HAP-1 (cell line): ENCODE results near the gene SEMA3C.

Experiments
- DNase-seq, 2 experiments: peaks; one replicate each; pipeline ENCODE4 v3.0.0-alpha.2; 2016 to 2020; ENCODE audit warnings: low spot score in 2 of 2
- H3K27me3 ChIP-seq: fragments of 250-450 bp; sonication (Bioruptor Pico); 2 replicates; pipeline ENCODE4 v1.5.1; 2020; ENCODE audit warnings: low read depth, mild to moderate bottlenecking, moderate library complexity
- H3K36me3 ChIP-seq: fragments of 250-450 bp; sonication (Bioruptor Pico); replicated peaks from 2 replicates; pipeline ENCODE4 v1.5.1; 2020; ENCODE audit warnings: mild to moderate bottlenecking
- H3K4me1 ChIP-seq: fragments of 250-450 bp; sonication (Bioruptor Pico); 2 replicates; pipeline ENCODE4 v1.5.1; 2020; ENCODE audit warnings: mild to moderate bottlenecking
- H3K4me3 ChIP-seq: fragments of 250-450 bp; sonication (Bioruptor Pico); 2 replicates; pipeline ENCODE4 v1.5.1; 2020; ENCODE audit warnings: mild to moderate bottlenecking, moderate library complexity
- H3K9me3 ChIP-seq: fragments of 250-450 bp; sonication (Bioruptor Pico); 2 replicates; pipeline ENCODE4 v1.5.1; 2020; ENCODE audit warnings: mild to moderate bottlenecking, moderate library complexity
- in situ Hi-C: fragments of 300-500 bp; cut with MboI; formaldehyde crosslinking; loops from 3 replicates; pipeline ENCODE4 v1.14.3; 2020; ENCODE audit warnings: low sequenced_read_pairs, inconsistent platforms, mixed read lengths

The SEMA3C gene

DNA sequence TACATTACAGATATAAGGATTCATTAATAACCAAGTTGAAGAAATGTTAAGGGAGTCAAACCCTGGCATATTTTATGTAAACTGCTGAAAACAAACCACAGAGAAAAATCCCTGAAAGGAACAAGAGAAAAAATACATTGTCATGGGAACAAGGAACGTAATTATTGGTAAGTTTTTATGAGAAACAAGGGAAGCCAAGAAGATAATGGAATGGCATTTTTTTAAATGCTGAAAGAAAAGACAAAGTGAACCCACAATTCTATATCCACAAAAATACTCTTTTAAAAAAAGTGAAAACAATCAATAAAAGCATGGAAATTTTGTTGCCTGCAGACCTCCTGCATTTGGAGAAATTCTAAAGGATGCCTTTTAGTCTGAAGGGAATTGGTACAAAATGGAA, 144.0 kb downstream of the SEMA3C start:
- Histone ChIP-seq H3K36me3 (no peaks in the 10 kb centered on the region), H3K4me1 (peaks cover 27% of the 10 kb centered on the region), H3K9me3 (no peaks in the 10 kb centered on the region), H3K27me3 (no peaks in the 10 kb centered on the region), H3K4me3 (no peak overlapping the region)
- DNase-seq = peak in 1 of 2 experiments; percentile 76
- in situ Hi-C loops = no loop called here

DNA sequence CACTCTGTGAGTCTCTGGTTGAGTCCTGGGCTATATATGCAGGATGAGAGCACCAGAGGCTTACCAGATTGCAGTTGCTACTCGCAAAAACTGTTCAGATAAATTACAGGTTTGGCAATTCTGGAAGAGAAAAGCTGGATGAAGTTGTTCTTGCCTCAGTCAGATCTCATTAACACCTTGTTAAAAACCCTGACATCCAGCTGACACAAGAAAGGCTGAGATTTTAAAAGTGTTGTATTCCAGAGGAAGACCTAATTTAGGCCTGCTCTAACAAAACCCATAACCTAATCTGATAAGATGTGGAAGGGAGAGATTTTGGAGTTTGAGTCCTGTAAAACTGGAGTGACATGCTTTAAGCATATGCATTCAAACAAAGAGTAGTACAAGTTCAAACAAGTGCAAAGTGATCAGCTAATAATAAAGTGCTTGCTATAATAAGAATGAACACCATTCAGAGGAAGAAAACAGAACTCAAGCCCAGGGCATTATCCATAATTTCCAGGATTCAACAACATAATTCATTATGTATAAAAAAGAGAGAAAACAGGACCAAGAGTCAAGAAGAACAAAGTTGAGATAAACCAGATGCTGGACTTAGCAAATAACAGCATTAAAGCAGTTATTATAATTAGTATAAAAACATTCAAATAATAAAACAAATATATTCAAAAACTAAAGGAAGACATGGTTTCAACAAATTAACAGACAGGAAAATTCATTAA, 144.9 kb downstream of the SEMA3C start:
- H3K4me3 ChIP-seq = no peak overlapping the region
- H3K36me3 ChIP-seq = no peaks in the 10 kb centered on the region
- peak in 1 of 2 experiments; percentile 89 for DNase-seq
- peaks cover 27% of the 10 kb centered on the region for H3K4me1 ChIP-seq
- H3K9me3 ChIP-seq = no peaks in the 10 kb centered on the region
- in situ Hi-C loops = no loop called here
- no peaks in the 10 kb centered on the region for H3K27me3 ChIP-seq

DNA sequence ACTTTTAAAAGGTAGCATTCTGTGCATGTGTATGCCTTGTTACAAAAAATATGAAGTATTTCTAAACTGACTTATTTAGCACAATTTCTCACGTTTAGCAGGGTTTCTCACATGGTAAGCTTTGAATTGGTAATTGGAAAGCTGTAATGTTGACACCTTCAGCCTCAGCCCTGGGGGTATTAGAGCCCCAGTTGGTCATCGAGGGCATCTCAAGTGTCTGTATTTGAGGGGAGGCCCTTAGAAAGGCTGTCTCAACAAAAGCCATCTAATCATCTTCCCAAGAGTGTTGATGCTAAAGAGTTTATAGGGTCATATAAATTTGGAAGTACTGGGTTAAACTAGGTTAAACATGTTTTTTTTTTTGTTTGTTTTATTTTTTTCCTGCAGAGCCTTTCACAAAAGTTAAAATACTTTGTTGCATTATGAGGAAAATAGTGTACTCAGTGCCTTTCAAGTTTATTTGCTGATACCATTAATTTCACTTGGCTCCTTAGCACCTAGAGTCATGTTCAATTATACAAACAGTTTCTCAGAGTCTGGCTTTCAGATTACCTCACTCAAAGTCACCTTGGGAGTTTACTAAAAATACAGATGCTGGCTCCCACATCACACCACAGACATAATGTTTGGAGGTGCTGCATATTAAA, 146.4 kb downstream of the SEMA3C start:
- Histone ChIP-seq H3K27me3 (no peaks in the 10 kb centered on the region), H3K9me3 (no peaks in the 10 kb centered on the region), H3K4me1 (peaks cover 24% of the 10 kb centered on the region), H3K36me3 (no peaks in the 10 kb centered on the region), H3K4me3 (no peak overlapping the region)
- no peak for DNase-seq
- in situ Hi-C loops = no loop called here

DNA sequence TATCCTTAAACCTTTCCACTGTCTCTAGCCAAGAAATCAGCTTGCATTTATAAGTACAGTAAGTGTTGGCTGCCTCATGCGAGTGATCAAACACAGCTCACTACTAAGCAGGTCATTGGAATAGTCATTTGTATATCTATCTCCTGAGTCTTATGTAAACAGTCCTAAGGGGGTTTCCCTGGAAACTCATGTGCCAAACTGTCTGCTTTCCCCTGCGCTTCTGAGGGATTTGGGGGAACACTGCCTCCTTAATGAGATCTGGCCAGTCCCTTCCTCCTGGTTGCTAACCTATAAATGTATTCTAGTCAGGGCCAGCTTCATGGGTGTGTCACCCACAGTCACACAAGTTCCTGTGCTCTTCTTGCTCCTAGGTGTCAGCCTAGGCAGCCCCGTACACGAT, 147.3 kb downstream of the SEMA3C start:
- no peaks in the 10 kb centered on the region for H3K36me3 ChIP-seq
- H3K27me3 ChIP-seq = no peaks in the 10 kb centered on the region
- no peak for DNase-seq
- in situ Hi-C loops = no loop called here
- H3K9me3 ChIP-seq = no peaks in the 10 kb centered on the region
- H3K4me3 ChIP-seq = no peak overlapping the region
- peaks cover 24% of the 10 kb centered on the region for H3K4me1 ChIP-seq

DNA sequence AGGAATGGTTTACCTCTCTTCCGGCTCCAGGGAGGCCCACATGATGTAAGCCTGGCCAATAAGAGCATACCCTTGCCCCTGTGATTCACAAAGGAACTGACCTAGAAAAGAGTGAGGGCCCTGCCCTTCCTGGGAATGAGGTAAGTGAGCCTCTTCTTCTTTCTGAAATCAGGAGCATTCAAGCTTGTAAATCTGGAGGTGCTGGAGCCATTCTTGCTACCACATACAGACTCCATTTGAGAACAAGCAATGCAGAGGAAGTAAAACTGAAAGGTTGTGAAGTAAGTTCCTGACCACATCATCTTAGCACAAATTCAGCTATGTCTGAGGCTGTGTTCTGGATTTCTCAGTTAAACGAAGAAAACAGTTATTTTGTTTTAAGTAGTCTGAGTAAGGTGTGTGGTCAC, 148.2 kb downstream of the SEMA3C start:
- Histone ChIP-seq H3K4me3 (no peak overlapping the region), H3K27me3 (no peaks in the 10 kb centered on the region), H3K9me3 (no peaks in the 10 kb centered on the region), H3K4me1 (peaks cover 24% of the 10 kb centered on the region), H3K36me3 (no peaks in the 10 kb centered on the region)
- in situ Hi-C loops = no loop called here
- no peak for DNase-seq

DNA sequence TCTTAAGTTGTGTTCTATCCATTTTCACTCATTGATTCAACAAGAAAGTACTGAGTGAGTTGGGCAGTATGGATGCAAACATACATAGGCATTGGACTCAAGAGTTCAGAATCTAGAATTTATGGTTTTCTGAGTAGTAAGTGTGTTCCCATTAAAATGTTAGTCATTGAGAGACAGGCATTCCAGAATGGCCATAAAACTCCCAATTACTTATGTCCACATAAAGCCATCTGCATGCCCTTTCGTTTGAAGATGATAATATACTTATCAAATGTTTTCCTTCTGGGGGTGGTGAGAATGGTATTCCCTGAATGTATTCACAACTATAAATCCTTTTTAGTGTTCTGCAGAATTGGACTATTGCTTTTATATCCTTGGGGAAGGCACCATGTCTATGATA, 148.8 kb downstream of the SEMA3C start:
- H3K27me3 ChIP-seq = no peaks in the 10 kb centered on the region
- H3K9me3 ChIP-seq = no peaks in the 10 kb centered on the region
- in situ Hi-C loops = no loop called here
- H3K36me3 ChIP-seq = no peaks in the 10 kb centered on the region
- no peak for DNase-seq
- no peak overlapping the region for H3K4me3 ChIP-seq
- peaks cover 18% of the 10 kb centered on the region for H3K4me1 ChIP-seq

DNA sequence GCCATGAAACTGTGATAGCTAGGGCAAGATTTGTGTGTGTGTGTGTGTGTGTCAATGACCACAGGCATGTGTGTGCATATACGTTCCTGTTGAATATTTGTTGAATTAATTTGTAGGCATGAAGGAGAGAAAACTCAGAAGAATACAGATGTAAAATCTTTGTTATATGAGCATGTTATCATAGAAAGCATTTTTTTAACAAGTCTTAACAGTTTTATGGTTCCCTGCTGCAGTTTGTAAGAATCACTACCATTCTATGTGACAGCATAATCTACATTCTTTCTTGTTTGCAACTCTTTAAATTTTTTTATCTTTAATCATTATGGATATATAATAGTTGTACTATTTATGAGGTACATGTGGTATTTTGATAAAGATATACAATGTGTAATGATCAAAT, 150.1 kb downstream of the SEMA3C start:
- H3K36me3 ChIP-seq = no peaks in the 10 kb centered on the region
- no peaks in the 10 kb centered on the region for H3K9me3 ChIP-seq
- H3K27me3 ChIP-seq = no peaks in the 10 kb centered on the region
- no peak overlapping the region for H3K4me3 ChIP-seq
- in situ Hi-C loops = no loop called here
- peaks cover 11% of the 10 kb centered on the region for H3K4me1 ChIP-seq
- DNase-seq = no peak

DNA sequence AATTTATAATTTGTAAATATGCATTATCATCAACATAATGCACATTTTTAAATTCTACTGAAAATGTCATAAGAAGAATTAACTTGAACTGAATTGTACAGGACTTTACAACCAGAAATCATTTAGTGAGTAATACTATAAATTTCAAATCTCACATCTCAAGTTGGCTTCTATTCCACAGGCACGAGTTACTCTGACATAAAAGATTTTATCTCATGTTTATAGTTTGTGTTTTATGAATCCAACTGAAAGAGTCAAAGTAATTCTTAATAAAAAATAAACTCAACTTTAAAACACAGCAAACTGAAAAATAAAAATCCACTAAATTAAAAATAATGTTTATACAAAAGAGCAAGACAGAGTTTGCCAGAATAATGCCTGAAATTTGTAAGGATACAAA, 151.2 kb downstream of the SEMA3C start:
- H3K4me1 ChIP-seq = peaks cover 12% of the 10 kb centered on the region
- in situ Hi-C loops = no loop called here
- no peak for DNase-seq
- no peaks in the 10 kb centered on the region for H3K9me3 ChIP-seq
- H3K4me3 ChIP-seq = no peak overlapping the region
- H3K27me3 ChIP-seq = no peaks in the 10 kb centered on the region
- no peaks in the 10 kb centered on the region for H3K36me3 ChIP-seq

DNA sequence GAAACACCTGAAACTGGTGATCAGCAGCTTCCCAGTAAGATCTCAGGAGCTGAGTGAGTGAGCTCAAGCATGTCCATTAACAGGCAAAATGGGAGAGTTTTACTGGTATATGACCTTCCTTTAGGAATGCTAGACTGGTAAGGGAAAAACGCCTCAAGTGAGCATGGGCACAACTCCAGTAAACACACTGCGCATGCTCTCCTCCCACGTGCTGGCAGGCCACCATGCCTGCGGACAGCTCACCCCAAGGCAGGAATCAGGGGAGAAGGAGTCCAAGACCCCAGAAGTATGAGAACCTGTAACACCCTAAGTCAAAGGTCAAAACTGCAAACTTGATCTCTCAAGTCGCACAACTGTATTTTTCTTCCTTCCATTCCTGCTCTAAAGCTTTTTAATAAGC, 152.1 kb downstream of the SEMA3C start:
- in situ Hi-C loops = no loop called here
- DNase-seq = no peak
- no peaks in the 10 kb centered on the region for H3K36me3 ChIP-seq
- no peak overlapping the region for H3K4me3 ChIP-seq
- H3K4me1 ChIP-seq = peaks cover 12% of the 10 kb centered on the region
- H3K9me3 ChIP-seq = no peaks in the 10 kb centered on the region
- H3K27me3 ChIP-seq = no peaks in the 10 kb centered on the region

DNA sequence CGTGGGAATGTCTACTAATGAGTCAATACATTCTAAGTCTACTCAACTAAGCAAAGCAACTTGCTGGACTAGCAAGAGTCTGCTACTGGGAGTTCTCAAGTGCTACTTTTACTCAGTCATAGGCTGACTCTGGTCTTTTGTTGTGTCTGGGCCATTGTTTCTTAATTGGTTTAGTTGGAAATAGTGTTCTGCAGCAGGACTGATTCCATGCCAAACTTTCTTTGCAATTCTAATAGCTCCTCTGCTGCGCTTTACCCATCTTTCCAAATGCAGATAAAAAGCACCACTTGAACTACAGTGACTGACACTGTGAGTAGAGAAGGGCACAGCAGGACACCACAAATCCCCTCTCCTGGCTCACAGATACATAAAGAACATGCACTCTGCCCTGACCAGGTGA, 154.7 kb downstream of the SEMA3C start:
- Histone ChIP-seq H3K4me3 (no peak overlapping the region), H3K4me1 (peaks cover 8% of the 10 kb centered on the region), H3K9me3 (no peaks in the 10 kb centered on the region), H3K27me3 (no peaks in the 10 kb centered on the region), H3K36me3 (no peaks in the 10 kb centered on the region)
- peak; percentile 56 to 91 for DNase-seq
- in situ Hi-C loops = no loop called here

DNA sequence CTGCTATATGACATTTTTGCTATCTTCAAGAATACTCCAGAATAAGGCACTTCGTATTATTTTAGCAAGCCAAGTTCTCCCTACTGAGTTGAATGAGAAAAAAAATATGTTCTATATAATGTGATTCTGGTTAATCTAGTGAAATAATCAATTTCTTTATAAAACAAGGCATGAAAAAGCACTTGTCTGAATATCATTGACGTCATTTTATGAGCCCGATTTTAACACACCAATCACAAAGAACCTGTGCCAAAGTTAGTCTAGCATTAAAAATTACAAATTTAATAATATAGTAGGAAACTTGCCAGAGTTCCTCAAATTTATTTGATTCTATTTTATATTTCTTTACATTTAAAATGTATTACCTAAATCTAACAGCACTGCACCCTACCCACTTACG, 155.1 kb downstream of the SEMA3C start:
- DNase-seq = no peak
- Histone ChIP-seq H3K4me3 (no peak overlapping the region), H3K36me3 (no peaks in the 10 kb centered on the region), H3K9me3 (no peaks in the 10 kb centered on the region), H3K27me3 (no peaks in the 10 kb centered on the region), H3K4me1 (peaks cover 8% of the 10 kb centered on the region)
- in situ Hi-C loops = no loop called here

DNA sequence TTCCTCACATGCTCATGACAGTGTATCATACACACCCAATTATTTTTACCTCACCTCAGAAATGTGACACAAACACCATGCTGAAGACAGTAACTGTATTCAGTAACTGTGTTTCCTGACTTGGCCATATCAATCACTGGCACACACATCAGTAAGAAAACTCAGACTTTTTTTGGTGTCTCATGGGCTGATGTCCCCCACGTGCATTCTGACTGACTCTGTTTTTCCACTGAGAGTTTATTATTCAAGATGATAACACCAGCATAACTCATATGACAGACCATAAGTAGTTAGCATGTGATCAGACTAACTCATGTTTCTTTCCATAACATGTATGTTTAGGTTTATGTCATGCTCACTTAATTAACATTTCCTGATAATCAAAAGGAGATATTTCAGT, 155.6 kb downstream of the SEMA3C start:
- Histone ChIP-seq H3K9me3 (no peaks in the 10 kb centered on the region), H3K4me3 (no peak overlapping the region), H3K36me3 (no peaks in the 10 kb centered on the region), H3K4me1 (peaks cover 8% of the 10 kb centered on the region), H3K27me3 (no peaks in the 10 kb centered on the region)
- in situ Hi-C loops = no loop called here
- DNase-seq = no peak

DNA sequence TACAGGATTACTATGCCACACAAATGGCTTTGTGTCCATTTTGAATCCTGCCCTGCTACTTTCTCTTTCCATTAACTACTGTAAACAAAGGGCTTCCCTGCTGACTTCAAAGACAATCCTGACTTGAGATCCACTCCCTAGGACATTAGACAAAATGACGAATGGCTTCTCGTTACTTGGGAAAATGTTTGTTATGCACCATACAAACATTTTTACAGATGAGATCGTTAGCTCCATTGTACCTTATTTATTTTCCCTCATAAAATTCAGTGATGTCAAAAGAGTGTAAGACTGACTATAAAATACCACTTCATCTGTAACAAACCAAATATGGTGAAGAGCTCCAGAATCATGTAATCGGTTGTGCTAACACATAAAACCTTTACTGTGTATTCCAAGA, 158.6 kb downstream of the SEMA3C start:
- no peak for DNase-seq
- Histone ChIP-seq H3K4me3 (no peak overlapping the region), H3K4me1 (peaks cover 8% of the 10 kb centered on the region), H3K27me3 (no peaks in the 10 kb centered on the region), H3K36me3 (no peaks in the 10 kb centered on the region), H3K9me3 (no peaks in the 10 kb centered on the region)
- in situ Hi-C loops = no loop called here

DNA sequence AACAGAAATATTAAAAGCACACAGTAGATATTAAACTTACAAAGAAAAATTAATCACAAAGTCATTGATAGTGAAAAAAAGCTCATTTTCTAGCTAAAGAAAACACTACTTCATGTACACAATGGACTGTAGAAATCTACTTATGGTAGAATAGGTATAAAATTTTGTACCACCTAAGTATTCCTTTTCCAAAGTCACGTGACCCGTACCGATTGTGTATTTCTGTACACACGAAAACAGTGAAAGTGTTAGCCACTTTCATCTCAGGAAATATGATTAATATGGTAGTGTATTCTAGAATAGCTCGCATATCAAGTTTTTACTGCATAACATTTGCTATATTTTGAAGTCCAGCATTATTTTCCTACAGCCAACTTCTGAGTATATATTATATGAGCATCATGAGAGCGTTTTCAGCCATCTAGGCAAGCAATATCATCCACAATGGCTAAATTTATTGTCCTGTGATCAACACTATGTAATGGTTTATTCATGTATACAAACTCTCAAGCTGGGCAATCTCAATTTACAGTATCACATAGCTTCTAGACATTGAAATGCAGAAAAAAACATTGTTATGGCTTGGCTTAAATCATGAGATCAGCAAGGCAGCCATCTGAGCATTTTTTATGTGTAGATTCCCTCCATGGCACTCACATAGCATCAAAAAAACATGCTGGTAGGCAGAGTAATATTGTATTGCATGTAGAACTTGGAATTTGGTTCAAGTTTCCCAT, 165.7 kb downstream of the SEMA3C start:
- peaks cover 8% of the 10 kb centered on the region for H3K4me1 ChIP-seq
- no peak for DNase-seq
- in situ Hi-C loops = no loop called here
- H3K4me3 ChIP-seq = no peak overlapping the region
- no peaks in the 10 kb centered on the region for H3K36me3 ChIP-seq
- H3K9me3 ChIP-seq = no peaks in the 10 kb centered on the region
- no peaks in the 10 kb centered on the region; the same call in 1 of the 2 replicates for H3K27me3 ChIP-seq
